Ovary (tissue), 3 donors: ENCODE measurements around the gene EPB41L3.

Source experiments
- CTCF ChIP-seq, 3 donors: fragments of 450-650 bp in 2 of 3; fragments of 200-600 bp in 1 of 3; IDR thresholded peaks; one replicate each; pipeline versions ENCODE4 v1.5.1 to v1.8.0; 2016 to 2022; ENCODE audit warnings: antibody characterized with exemption in 3 of 3, mild to moderate bottlenecking in 1 of 3
- EP300 ChIP-seq: sonication (generic); formaldehyde crosslinking; IDR thresholded peaks from one replicate; pipeline ENCODE4 v1.6.1; 2017; ENCODE audit warnings: antibody characterized with exemption
- donor health status: DM: no; HTN: no; CAD: no.

GRCh38 chr18:5542515-5543035 lies 1.2 kb downstream of the EPB41L3 start:
- TF ChIP-seq EP300: no peak
- no peak for TF ChIP-seq CTCF (IDR thresholded peaks at IDR 0.05)
